HG02885 (cell line): Measurements from ENCODE around the gene FUT1.
"Not testable (repeated sequence)": the region's sequence is repeated elsewhere in the genome, so short reads cannot be mapped to it uniquely, and the experiment has no call there.

ENCODE experiments used
- ATAC-seq: cut with Tn5 transposase; IDR thresholded peaks from one replicate; pipeline ENCODE4 v1.9.1; 2021; ENCODE audit warnings: mild to moderate bottlenecking; ENCODE audit not compliant: unreplicated experiment, poor library complexity

FUT1 gene

DNA sequence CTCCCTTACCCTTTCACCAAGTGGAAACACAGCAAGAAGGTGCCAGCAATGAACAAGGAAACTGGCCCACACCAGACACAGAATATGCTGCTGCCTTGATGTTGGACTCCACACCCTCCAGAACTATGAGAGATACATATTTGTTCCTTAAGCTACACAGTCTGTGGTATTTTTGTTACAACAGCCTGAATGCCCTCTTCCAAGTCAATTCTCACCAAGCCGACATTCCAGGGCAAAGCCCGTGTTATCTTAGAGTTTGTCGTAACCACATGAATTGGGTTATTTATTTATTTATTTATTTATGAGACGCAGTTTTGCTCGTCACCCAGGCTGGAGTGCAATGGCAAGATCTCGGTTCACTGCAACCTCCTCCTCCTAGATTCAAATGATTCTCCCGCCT, 17.8 kb upstream of the FUT1 start:
- ATAC-seq, result no peak

DNA sequence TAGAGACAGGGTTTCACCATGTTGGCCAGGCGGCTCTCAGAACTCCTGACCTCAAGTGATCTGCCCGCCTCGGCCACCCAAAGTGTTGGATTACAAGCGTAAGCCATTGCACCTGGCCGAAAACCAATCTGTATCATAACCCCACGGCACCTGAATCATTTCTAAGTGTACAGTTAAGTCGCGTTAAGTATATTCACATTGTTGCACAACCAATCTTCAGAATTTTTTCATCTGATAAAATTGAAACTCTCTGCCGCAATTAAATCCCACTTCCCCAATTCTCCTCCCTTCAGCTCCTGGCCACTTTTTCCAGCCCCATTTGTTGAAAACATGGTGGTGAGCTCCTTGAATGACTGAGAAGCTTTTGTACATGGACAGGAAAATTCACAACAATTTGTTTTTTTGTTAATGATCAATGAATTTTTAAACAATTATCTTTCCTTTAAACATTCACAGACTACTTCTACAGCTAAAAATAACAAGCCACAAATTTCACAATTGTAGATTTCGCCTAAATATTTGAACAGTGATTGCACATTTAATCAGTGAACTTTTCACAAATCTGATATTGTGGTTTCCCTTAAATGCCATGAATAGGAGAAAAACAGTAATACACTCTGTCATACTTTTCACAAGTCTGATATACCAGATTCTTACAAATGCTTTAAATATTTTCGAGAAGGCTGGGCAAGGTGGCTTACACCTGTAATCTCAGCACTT, 16.7 kb upstream of the FUT1 start:
- ATAC-seq, result no peak

DNA sequence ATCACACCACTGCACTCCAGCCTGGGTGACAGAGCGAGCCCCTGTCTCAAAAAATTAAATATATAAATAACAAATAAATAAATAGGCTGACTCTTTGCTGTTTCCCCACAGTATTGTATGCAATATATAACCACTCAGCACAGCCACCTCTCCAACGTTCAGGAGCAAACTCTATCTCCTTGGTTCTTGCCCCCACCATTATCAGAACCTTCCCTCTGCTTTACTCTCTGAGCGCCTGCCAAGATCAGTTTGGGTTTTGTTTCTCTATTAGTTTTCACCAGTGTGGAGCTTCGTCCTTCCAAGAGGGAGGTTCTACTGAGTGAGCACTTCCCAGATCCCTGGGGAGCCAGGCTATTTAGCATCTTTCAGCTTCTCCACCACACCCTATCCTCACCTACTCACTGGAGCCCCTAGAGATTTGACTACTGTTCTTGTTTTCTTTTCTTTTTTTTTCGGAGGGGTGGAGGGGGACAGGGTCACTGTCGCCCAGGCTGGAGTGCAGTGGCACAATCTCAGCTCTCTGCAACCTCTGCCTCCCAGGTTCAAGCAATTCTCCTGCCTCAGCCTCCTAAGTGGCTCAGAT, 15.8 kb upstream of the FUT1 start:
- ATAC-seq, result not testable (repeated sequence)

DNA sequence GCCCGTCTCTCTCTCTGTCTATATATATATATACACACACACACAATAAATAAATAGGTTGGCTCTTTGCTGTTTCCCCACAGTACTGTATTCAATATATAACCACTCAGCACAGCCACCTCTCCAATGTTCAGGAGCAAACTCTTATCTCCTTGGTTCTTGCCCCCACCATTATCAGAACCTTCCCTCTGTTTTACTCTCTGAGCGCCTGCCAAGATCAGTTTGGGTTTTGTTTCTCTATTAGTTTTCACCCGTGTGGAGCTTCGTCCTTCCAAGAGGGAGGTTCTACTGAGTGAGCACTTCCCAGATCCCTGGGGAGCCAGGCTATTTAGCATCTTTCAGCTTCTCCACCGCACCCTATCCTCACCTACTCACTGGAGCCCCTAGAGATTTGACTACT, 13.4 kb upstream of the FUT1 start:
- ATAC-seq, result not testable (repeated sequence)

DNA sequence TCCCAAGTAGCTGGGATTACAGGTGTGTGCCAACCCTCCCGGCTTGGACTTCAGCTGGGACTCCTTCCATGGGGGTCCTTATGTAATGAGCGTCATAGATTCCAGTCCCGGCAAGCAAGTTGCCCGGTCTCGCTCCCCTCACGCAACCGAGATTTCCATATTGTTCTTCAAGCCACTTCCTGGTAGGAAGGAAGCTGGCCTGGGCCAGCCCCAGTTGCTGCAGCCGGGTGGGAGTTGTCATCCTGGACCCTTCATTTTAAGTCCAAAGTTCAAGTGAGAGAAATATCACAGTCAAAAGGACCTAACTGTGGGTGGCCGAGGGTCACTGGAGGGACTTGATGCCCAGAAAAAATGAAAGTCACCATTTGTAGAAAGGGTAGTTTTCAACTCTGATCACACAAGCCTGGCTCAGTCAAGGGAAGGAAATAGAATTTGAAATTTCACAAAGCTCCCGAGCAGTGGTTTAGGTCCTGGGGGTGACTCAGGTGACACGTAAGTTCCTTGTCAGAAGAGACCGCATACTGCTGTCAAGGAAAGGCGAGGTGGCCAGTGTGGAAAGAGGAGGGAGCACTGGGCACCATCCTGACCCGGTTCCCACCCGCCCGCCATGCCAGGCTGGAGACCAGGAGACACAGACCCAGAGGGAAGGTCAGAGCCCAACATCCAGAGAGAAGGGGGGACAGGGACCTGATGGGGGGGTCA, 8.2 kb upstream of the FUT1 start:
- no peak for ATAC-seq

DNA sequence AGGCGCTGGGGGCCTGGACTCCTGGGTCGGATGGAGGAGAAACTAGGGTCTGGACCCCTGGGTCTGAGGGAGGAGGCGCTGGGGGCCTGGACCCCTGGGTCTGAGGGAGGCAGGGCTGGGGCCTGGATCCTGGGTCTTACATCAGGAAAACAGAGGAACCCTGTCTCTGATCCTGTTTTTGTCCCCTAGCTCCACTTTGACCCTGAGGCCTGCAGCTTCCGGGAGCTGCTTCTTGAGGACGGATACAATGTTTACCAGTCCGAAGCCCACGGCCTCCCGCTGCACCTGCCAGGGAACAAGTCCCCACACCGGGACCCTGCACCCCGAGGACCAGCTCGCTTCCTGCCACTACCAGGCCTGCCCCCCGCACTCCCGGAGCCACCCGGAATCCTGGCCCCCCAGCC, 5.3 kb upstream of the FUT1 start:
- no peak for ATAC-seq

DNA sequence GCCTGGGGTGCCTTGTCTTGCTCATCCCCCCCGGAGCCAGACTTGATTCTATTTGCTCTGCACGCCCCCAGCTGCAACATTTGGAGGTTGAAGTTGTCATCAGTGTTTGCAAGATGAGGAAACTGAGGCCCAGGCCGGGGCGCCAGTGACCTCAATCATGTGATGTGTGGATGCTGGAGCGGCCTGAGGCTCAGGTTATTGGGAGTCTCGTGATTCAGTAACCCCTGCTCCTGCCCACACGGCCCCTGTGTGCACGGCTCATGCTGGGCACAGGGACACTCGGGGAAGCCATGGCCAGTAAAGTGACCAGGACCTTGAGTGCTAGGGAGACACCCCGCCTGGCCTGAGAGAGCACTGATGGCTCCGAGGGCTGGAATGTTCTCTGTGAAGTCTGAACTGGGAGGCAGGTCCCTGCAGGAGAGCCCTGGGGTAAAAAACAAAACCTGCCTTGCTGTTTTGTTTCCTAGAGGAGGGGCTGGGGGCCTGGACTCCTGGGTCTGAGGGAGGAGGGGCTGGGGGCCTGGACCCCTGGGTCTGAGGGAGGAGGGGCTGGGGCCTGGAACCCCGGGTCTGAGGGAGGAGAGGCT, 4.7 kb upstream of the FUT1 start:
- ATAC-seq, result no peak

DNA sequence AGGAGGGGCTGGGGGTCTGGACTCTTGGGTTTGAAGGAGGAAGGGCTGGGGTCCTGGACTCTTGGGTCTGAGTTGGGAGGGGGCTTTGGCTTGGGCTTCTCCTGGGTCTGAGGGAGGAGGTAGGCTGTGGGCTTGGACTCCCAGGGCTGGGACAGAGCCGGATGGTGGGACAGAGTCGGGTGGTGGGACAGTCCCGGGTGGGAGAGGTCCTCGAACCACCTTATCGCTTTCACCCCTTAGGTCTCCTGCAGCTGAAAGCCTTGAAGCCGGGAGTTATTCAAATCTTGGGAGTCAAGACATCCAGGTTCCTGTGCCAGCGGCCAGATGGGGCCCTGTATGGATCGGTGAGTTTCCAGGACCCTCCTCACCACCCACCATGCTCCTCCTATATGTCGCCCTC, 4.2 kb upstream of the FUT1 start:
- ATAC-seq, result no peak

DNA sequence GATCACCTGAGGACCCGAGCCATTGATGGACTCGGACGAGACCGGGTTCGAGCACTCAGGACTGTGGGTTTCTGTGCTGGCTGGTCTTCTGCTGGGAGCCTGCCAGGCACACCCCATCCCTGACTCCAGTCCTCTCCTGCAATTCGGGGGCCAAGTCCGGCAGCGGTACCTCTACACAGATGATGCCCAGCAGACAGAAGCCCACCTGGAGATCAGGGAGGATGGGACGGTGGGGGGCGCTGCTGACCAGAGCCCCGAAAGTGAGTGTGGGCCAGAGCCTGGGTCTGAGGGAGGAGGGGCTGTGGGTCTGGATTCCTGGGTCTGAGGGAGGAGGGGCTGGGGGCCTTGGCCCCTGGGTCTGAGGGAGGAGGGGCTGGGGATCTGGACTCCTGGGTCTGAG, 3.8 kb upstream of the FUT1 start:
- ATAC-seq, result no peak

DNA sequence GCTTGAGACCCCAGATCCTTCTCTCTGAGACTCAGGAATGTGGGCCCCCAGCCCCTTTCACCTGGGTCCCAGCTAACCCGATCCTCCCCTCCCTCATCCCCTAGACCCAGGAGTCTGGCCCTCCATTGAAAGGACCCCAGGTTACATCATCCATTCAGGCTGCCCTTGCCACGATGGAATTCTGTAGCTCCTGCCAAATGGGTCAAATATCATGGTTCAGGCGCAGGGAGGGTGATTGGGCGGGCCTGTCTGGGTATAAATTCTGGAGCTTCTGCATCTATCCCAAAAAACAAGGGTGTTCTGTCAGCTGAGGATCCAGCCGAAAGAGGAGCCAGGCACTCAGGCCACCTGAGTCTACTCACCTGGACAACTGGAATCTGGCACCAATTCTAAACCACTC, 3.3 kb upstream of the FUT1 start:
- no peak for ATAC-seq

DNA sequence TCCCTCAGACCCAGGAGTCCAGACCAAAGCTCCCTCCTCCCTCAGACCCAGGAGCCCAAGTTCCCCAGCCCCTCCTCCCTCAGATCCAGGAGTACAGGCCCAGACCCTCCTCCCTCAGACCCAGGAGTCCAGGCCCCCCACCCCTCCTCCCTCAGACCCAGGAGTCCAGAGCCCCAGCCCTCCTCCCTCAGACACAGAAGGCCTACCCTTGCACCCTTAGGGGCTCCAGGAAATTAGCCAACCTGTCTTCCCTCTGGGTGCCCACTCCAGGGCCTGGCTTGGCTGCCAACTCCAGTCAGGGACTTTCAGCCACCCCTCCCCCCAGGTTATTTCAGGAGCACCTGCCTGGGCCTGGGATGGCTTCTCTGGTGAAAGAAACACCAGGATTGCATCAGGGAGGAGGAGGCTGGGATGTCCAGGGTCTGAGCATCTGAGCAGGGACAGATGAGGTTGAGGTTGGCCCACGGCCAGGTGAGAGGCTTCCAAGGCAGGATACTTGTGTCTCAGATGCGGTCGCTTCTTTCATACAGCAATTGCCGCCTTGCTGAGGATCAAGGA, 2.7 kb upstream of the FUT1 start, which contains the start of gene FGF21:
TSS of gene FGF21 (plus strand) at position 441 of the 558 bp plus-strand sequence. CDS start 713 bp downstream, outside the sequence.
- no peak for ATAC-seq

DNA sequence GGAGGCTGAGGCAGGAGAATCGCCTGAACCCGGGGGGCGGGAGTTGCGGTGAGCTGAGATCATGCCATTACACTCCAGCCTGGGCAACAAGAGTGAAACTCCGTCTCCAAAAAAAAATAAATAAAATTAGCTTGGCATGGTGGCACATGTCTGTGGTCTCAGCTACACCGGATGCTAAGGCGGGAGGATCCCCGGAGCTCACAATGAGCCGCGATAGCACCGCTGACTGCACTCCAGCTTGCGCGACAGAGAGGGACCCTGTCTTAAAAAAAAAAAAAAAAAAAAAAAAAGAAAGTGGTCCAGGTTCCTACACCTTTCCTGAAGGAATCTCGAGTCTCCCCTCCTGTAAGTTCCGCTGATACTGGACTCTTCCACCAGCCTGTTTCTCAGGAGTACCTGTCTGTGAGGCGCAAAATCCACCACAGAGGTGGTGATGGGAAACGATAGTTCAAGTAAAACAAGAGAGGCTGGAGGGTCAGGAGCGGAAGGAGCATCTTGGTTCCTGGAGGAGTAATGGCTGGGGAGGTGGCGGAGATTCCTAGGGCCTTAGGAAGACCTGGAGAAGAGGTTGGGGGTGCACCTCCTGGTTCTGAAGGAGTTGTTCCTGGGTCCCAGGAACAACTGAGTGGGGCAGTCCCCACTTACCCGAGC, 471 bp downstream of the FUT1 start:
- ATAC-seq, result no peak

DNA sequence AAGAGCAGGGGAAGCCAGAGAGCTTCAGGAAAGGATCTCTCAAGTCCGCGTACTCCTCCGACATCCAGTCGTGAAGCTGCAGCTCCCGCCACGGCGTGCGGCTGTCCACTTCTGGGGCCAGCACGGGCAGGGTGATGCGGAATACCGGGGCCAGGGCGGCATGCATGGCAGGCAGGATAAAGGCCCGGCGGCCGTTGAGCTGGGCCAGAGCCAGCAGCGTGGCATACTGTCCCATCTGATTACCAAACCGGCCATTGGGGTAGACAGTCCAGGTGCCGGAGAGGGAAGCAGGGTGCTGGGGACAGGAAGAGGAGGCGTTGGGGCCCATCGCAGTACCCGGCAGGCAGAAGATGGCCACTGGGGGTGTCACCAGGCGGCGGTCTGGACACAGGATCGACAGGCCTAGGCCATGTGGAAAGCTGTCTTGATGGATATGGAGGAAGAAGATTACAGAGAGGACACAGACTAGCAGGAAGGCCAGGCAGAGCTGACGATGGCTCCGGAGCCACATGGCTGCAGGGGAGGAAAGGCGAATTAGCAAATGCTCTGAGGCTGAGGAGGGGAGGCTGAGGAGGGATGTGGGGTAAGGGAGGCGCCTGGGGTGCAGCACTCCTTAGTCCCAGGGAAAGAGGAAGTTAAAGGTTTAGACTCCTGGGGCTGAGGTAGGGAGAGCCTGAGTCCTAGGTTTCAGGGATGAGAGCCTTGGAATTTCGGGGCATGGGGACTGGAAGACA, 1.5 kb downstream of the FUT1 start:
- ATAC-seq, result no peak

DNA sequence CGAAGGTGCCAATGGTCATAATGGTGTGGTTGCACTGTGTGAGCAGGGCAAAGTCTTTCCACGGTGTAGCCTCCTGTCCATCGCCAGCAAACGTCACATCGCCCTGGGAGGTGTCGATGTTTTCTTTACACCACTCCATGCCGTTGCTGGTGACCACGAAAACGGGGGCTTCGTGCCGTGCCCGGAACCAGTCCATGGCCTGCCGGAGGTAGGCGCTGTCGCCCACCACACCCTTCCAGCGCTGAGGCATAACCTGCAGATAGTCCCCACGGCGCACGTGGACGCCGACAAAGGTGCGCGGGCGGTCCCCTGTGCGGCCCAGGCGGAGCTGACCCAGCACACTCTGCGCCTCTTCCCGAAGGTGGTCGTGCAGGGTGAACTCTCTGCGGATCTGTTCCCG, 2.1 kb downstream of the FUT1 start:
- no peak for ATAC-seq

DNA sequence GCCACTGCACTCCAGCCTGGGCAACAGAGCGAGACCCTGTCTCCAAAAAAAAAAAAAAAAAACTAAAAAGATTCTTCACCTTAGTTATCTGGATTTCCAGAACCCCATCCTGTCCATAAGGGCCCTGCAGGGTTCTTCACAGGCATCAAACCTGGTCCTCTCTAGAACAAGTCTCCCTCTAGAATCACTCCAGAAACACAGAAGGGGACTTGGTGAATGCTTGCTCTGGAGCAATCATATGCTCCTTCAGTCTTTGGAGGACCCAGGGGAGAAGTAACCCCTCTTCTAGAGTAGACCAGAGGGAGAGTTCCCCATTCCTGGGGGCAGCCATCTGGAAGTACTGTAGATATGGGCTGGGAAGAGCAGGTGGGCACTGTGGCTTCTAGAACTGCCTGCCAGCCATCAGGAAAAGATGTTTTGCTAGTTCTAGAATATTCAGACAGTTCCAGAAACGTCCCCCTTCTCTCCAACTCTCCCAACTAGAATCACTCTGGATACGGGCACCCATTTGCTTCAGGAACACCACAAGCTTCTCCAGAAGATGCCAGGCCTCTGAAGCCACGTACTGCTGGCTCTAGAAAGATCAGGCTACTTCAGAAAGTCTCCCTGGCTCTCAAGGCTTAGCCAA, 2.8 kb downstream of the FUT1 start:
- no peak for ATAC-seq

DNA sequence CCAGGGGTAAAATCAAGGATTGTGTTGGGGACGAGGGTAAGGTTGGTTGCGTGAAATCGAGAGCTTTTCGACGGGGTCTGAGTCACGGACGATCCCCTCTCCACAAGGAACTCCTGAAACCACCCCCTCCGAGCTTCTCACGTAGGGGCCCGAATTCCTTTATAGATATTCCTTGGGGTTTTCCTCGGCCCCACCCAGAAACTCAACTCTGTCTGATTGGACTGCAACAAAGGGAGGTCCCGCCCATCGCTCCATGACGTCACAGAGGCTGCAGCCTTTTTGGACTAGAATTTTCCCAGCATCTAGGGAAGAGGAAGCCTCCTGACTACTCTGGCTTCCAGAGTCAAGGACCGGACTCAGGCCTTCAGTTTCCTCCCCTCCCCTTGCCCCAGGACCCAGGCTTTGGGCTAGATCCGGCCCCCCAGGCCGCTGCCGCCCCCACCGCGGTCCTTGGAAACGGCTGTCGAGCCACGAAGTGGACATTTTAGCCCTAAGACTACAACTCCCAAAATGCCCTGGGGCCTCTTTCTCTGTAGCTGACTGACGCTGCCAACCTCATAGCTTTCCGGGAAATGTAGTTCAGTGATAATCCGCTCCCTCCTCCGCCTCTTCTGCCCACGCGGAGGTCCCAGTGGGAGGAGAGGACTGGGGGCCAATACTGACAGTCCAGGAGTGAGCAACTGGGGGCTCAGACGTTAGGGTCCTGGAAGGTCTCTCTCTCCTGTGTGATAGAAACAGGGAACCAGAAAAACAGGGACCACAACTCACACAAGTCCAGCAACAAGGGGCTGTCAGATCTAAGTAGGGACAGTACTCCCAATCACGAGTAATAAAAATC, 5.5 kb downstream of the FUT1 start, which contains the start of gene IZUMO1:
TSS of gene IZUMO1 (minus strand) at position 172 of the 838 bp plus-strand sequence. CDS start 1,050 bp downstream, outside the sequence.
- ATAC-seq, result no peak

DNA sequence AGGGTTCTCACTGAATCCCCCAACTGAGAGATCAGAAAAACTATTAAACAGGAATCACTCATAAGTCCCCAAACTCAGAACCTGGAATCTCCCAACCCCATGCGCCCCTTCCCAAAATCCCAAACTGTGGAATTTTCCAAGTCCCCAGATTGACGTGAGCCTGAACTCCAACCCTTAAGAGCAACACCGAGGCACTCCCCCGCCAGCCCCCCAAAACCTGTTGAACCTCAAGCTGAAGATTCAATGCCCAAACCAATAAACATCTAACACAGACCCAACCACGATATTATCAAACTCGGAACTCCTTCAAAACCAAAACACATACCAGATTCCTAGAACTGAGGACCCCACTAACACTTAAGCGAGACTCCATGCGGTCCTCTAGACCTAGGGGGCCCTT, 6.3 kb downstream of the FUT1 start:
- no peak for ATAC-seq
